ENCODE data around the gene SIRT3.
"Not testable (repeated sequence)": the region's sequence is repeated elsewhere in the genome, so short reads cannot be mapped to it uniquely, and the experiment has no call there.

The SIRT3 gene

DNA sequence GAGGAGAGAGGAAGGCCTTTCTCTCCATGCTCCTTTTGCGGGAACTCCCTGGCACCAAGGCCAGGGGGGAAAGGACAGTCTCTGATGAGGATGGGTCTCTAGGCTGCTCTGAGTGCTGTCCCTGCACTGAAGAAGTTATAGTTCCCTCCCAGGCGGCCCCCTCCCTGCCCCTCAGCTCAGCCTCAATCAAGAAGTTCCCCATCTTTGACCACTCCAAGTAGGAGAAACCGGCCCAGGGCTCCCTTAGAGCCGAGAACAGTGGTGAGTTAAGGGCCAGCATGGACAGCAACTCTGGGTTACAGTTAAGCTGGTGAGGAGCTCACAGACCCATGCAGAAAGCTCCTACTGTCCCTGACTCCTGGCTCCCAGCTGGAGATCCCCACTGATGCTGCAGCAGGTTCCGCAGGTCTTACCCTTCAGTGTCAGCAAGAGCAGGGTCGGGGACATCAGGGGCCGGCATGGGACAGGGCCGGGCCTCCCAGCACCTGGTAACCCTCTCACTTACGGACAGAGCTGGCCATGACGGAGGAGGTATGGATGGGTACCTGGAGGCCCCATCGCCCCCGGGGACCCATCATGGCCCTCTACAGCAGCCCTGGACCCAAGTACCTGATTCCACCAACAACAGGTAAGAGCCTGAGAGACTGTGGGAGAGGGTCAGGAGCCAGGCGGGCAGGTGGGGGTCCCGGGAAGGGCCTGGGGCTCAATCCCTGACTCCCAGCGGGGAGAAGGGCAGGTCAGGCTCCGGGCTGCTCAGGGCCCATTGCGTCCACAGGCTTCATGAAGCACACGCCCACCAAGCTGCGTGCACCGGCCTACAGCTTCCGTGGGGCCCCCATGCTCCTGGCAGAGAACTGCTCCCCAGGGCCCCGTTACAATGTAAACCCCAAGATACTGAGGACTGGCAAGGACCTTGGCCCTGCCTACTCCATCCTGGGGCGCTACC, 39.1 kb downstream of the SIRT3 start:
- Histone ChIP-seq H3K9me3 (ENCODE audit: low read length) (no peaks in the 10 kb centered on the region), H3K27ac (ENCODE audit: low read depth, low read length) (no peak overlapping the region), H3K27me3 (ENCODE audit: control insufficient read depth in 1 of 2, insufficient read depth in 2 of 2, low read length in 2 of 2) (no peaks in the 10 kb centered on the region), H3K9ac (ENCODE audit: low read length) (no peak overlapping the region), H3K36me3 (ENCODE audit: insufficient read depth, low read length) (peaks cover 18% of the 10 kb centered on the region), H3K4me1 (ENCODE audit: insufficient read depth, low read length) (no peaks in the 10 kb centered on the region), H3K4me3 (ENCODE audit: low read depth in 1 of 2, low read length in 2 of 2) (no peak overlapping the region)

DNA sequence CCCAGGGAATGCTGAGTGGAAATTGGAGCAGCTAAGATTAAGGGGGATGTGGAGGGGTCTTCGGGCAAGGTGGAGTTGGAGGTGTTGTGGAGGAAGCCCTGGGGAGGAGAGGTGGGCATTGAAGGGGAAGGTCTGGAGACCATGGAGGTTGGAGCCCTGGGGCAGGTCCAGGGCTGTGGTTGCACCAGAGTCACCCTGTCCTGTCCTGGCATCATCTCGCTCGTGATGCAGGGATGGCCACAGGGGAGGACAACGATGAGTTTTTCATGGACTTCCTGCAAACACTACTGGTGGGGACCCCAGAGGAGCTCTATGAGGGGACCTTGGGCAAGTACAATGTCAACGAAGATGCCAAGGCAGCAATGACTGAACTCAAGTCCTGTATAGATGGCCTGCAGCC, 42.7 kb downstream of the SIRT3 start:
- not testable (repeated sequence) for H3K36me3 ChIP-seq (ENCODE audit: insufficient read depth, low read length); H3K27me3 ChIP-seq (ENCODE audit: control insufficient read depth in 1 of 2, insufficient read depth in 2 of 2, low read length in 2 of 2); H3K4me3 ChIP-seq (ENCODE audit: low read depth in 1 of 2, low read length in 2 of 2); H3K9ac ChIP-seq (ENCODE audit: low read length); H3K4me1 ChIP-seq (ENCODE audit: insufficient read depth, low read length); H3K9me3 ChIP-seq (ENCODE audit: low read length); H3K27ac ChIP-seq (ENCODE audit: low read depth, low read length)

DNA sequence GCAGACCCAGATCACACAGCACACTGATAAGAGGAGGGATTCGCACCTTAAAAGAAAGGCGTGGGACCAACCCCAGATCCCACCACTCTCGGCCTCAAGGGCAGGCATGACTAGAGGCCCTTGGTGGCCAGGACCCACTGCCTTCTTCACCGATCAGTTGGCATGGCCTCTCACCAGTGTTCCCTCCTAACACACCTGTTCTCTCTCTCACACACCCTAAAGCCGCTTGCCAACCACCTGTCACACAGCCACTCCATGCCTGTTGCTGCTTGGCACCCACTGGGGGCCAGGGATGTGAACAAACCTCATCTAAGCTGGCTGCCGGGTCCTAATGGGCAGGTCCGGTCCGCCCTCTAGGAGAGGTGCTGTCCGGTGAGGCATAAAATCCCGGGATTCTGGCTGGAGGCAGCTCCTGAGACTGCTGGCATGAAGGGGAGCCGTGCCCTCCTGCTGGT, 43.4 kb downstream of the SIRT3 start, which contains the start of gene SCGB1C1:
SCGB1C1 (plus strand) TSS at position 405 of the 455 bp plus-strand sequence; CDS start at position 427, 22 bp downstream.
- H3K9ac ChIP-seq (ENCODE audit: low read length); H3K9me3 ChIP-seq (ENCODE audit: low read length); H3K4me3 ChIP-seq (ENCODE audit: low read depth in 1 of 2, low read length in 2 of 2); H3K27me3 ChIP-seq (ENCODE audit: control insufficient read depth in 1 of 2, insufficient read depth in 2 of 2, low read length in 2 of 2); H3K36me3 ChIP-seq (ENCODE audit: insufficient read depth, low read length); H3K27ac ChIP-seq (ENCODE audit: low read depth, low read length); H3K4me1 ChIP-seq (ENCODE audit: insufficient read depth, low read length): not testable (repeated sequence)

DNA sequence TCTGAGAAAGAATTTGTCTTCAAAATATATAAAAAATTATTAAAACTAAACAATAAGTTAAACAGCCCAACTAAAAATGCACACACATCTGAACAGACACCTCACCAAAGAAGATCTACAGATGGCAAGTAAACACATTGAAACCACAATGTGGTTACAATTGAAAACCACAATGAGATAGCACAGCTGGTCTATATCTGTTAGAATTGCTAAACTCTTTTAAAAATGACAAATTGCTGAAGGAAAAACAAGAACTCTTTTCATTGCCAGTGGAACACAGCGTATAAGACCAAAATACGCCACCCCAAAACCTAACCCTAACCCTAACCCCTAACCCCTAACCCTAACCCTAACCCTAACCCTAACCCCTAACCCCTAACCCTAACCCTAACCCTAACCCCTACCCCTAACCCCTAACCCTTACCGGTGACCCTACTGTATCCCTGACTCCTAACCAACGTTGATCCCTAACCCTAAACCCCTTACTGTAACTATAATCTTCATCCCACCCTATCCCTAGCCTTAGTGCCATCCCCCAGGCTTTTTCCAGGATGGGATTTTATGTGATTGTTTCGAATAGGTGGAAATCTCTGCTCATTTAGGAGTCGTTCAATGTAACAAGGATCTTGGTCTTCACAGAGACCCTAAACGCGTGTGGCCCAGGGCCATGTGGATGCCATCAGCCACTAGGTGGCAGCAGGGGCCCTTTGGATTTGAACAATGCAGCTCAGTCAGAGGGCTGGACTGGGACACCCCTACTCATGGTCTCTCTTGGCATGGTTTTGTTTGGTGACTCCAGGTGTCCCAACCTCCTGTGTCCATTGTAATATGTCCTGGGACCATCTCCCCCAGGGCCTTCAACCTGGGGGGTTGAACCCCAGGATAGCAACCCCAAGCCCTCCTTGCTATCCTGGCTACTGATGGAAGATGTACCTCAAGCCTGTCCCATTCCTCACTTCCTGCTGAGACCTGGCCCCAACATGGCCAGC, 44.4 kb downstream of the SIRT3 start:
- H3K4me3 ChIP-seq (ENCODE audit: low read depth in 1 of 2, low read length in 2 of 2); H3K27me3 ChIP-seq (ENCODE audit: control insufficient read depth in 1 of 2, insufficient read depth in 2 of 2, low read length in 2 of 2); H3K4me1 ChIP-seq (ENCODE audit: insufficient read depth, low read length); H3K36me3 ChIP-seq (ENCODE audit: insufficient read depth, low read length); H3K9ac ChIP-seq (ENCODE audit: low read length); H3K27ac ChIP-seq (ENCODE audit: low read depth, low read length); H3K9me3 ChIP-seq (ENCODE audit: low read length): not testable (repeated sequence)

DNA sequence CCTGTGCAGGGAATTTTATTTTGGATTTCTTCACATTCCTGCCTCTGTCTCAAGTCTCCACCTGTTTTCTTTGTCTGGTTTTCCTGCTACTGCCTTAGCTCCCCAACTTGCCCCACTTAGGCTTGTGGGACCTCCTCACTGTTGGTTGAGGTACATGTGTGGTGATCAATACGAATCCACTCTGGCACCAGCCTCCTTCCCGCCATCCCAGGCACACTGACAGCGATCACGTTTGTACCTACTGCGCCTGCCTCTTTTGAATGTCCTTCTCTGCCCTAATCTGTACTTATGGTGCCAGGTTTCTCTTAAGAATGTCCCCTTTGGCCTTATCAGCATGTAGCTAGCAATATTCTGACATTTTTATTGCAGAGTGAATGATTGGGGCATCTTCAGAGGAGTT, 45.6 kb downstream of the SIRT3 start:
- H3K36me3 ChIP-seq (ENCODE audit: insufficient read depth, low read length); H3K9ac ChIP-seq (ENCODE audit: low read length); H3K9me3 ChIP-seq (ENCODE audit: low read length); H3K4me1 ChIP-seq (ENCODE audit: insufficient read depth, low read length); H3K27ac ChIP-seq (ENCODE audit: low read depth, low read length); H3K4me3 ChIP-seq (ENCODE audit: low read depth in 1 of 2, low read length in 2 of 2); H3K27me3 ChIP-seq (ENCODE audit: control insufficient read depth in 1 of 2, insufficient read depth in 2 of 2, low read length in 2 of 2): not testable (repeated sequence)

DNA sequence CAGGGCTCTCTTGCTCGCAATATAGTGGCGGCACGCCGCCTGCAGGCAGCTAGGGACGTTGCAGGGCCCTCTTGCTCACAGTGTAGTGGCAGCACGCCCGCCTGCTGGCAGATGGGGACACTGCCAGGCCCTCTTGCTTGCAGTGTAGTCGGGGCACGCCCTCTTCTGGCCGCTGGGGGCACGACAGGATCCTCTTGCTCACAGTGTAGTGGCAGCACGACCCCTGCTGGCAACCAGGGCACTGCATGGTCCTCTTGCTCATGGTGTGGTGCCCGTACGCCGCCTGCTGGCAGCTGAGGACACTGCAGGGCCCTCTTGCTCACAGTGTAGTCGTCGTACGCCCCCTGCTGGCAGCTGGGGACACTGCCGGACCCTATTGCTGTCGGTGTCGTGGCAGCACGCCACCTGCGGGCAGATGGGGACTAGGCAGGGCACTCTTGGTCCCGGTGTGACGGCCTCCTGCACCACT, 46.3 kb downstream of the SIRT3 start:
- not testable (repeated sequence) for H3K4me1 ChIP-seq (ENCODE audit: insufficient read depth, low read length); H3K9ac ChIP-seq (ENCODE audit: low read length); H3K36me3 ChIP-seq (ENCODE audit: insufficient read depth, low read length); H3K4me3 ChIP-seq (ENCODE audit: low read depth in 1 of 2, low read length in 2 of 2); H3K27ac ChIP-seq (ENCODE audit: low read depth, low read length); H3K9me3 ChIP-seq (ENCODE audit: low read length); H3K27me3 ChIP-seq (ENCODE audit: control insufficient read depth in 1 of 2, insufficient read depth in 2 of 2, low read length in 2 of 2)

DNA sequence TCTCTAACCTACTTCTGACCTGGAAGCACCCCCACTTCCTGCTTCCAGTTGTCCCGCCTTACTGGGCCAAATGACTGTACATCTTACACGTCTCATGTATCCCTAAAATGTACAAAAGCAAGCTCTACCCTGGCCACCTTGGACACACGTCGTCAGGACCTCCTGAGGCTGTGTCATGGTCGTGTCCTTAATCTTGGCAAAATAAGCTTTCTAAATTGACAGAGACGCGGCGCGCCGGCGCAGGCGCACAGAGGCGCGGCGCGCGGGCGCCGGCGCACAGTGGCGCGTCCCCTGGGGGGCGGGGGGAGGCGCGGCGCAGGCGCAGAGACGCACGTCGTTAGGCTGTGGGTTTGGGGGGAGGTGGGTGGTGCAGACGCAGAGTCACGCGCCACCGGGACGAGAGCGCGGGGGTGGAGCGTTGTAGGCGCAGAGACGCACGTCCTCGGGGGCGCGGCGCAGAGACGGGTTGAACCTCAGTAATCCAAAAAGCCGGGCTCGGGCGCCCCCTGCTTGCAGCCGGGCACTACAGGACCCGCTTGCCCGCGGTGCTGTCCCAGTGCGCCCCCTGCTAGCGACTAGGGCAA, 46.9 kb downstream of the SIRT3 start:
- H3K27ac ChIP-seq (ENCODE audit: low read depth, low read length); H3K27me3 ChIP-seq (ENCODE audit: control insufficient read depth in 1 of 2, insufficient read depth in 2 of 2, low read length in 2 of 2); H3K4me1 ChIP-seq (ENCODE audit: insufficient read depth, low read length); H3K36me3 ChIP-seq (ENCODE audit: insufficient read depth, low read length); H3K9me3 ChIP-seq (ENCODE audit: low read length); H3K4me3 ChIP-seq (ENCODE audit: low read depth in 1 of 2, low read length in 2 of 2); H3K9ac ChIP-seq (ENCODE audit: low read length): not testable (repeated sequence)

DNA sequence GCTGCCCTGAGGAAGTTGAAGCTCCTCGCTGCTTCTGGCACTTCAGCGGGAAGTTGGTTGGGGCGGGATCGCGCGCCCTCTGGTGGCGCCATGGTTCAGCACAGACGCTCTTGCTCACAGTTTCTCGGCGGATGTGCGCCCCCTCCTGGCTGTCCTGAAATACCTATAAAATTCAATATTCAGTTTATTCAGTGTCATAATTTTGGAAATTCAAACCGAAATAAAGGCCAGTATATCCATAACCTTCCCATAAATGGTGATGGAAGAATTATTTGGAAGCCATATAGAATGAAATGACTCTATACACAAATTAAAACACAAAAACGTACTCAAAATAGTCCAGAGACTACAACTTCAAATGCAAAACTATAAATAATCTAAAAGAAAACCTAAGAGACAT, 55.9 kb downstream of the SIRT3 start:
- H3K27me3 ChIP-seq (ENCODE audit: control insufficient read depth in 1 of 2, insufficient read depth in 2 of 2, low read length in 2 of 2); H3K9me3 ChIP-seq (ENCODE audit: low read length); H3K36me3 ChIP-seq (ENCODE audit: insufficient read depth, low read length); H3K27ac ChIP-seq (ENCODE audit: low read depth, low read length); H3K4me1 ChIP-seq (ENCODE audit: insufficient read depth, low read length); H3K9ac ChIP-seq (ENCODE audit: low read length); H3K4me3 ChIP-seq (ENCODE audit: low read depth in 1 of 2, low read length in 2 of 2): not testable (repeated sequence)

Data from muscle layer of colon (tissue), 2 donors.